Thoracic aorta (tissue), 2 donors: Measurements from ENCODE around the gene RAB3B. TPM values are rescaled to one million over a fixed set of nuclear protein-coding genes. Genes with fewer than 3 reads are reported as not detected.

Source experiments
- ATAC-seq: fragments of 150-250 bp; one replicate; pipeline ENCODE4 v1.8.0; 2017; ENCODE audit warnings: low read depth; ENCODE audit not compliant: insufficient number of reproducible peaks, low FRiP score
- DNase-seq: peaks from one replicate; pipeline ENCODE4 v3.0.0-alpha.2; 2020; ENCODE audit warnings: low spot score
- H3K27ac ChIP-seq, 2 donors: fragments of 200-600 bp; sonication (generic); 1 replicate in 1 of 2; 2 replicates in 1 of 2; pipeline ENCODE4 v1.5.1; 2016; ENCODE audit warnings: mild to moderate bottlenecking in 2 of 2, moderate library complexity in 2 of 2
- H3K27me3 ChIP-seq: fragments of 200-600 bp; sonication (generic); replicated peaks from 2 replicates; pipeline ENCODE4 v1.6.0; 2016; ENCODE audit warnings: mild to moderate bottlenecking; ENCODE audit not compliant: insufficient read depth
- H3K36me3 ChIP-seq: fragments of 200-600 bp; sonication (generic); one replicate; pipeline ENCODE4 v1.5.1; 2016
- H3K4me1 ChIP-seq, 2 donors: fragments of 200-600 bp; sonication (generic); 1 replicate in 1 of 2; 2 replicates in 1 of 2; pipeline versions ENCODE4 v1.5.1 to v1.6.0; 2016; ENCODE audit warnings: low read depth in 2 of 2, mild to moderate bottlenecking in 1 of 2; ENCODE audit not compliant: control insufficient read depth in 1 of 2
- H3K4me3 ChIP-seq: fragments of 200-600 bp; sonication (generic); 2 replicates; pipeline ENCODE4 v1.5.1; 2016; ENCODE audit warnings: mild to moderate bottlenecking
- H3K9me3 ChIP-seq: fragments of 200-600 bp; sonication (generic); 2 replicates; pipeline ENCODE4 v1.5.1; 2016
- CTCF ChIP-seq: fragments of 200-600 bp; sonication (generic); IDR thresholded peaks from one replicate; pipeline ENCODE4 v1.5.1; 2019; ENCODE audit warnings: antibody characterized with exemption
- total RNA-seq, 2 donors: library from RNA; depleted of rRNA; stranded (reverse); fragments of >200 nt; gene quantifications; one replicate each; pipeline versions ENCODE4 v1.1.0 to v1.2.3, GENCODE V29; 2016

RAB3B gene
- total RNA-seq, 2 donors from 2014 or later = not detected

GRCh38 chr1:51927029-51927428 is 63.5 kb downstream of the RAB3B start:
- H3K4me1 ChIP-seq = no peaks in the 10 kb centered on the region
- DNase-seq (no peak), ATAC-seq (no peak)
- H3K9me3 ChIP-seq = no peaks in the 10 kb centered on the region
- no peak for TF ChIP-seq CTCF
- H3K4me3 ChIP-seq = no peak overlapping the region
- H3K36me3 ChIP-seq = no peaks in the 10 kb centered on the region
- H3K27me3 ChIP-seq = no peaks in the 10 kb centered on the region
- no peak overlapping the region for H3K27ac ChIP-seq

- TF ChIP-seq CTCF = no peak
- no peaks in the 10 kb centered on the region for H3K4me1 ChIP-seq
- no peak overlapping the region for H3K4me3 ChIP-seq
- no peak overlapping the region for H3K27ac ChIP-seq
- no peak for DNase-seq
- no peaks in the 10 kb centered on the region for H3K27me3 ChIP-seq
- no peaks in the 10 kb centered on the region for H3K9me3 ChIP-seq
- no peak for ATAC-seq
- no peaks in the 10 kb centered on the region for H3K36me3 ChIP-seq
Measured at GRCh38 chr1:51926171-51926812, 64.2 kb downstream of the RAB3B start.

- H3K36me3 ChIP-seq = no peaks in the 10 kb centered on the region
- no peaks in the 10 kb centered on the region for H3K27me3 ChIP-seq
- ATAC-seq = no peak
Measured at GRCh38 chr1:51924455-51924854, 66.0 kb downstream of the RAB3B start.

GRCh38 chr1:51922040-51922439 is 68.5 kb downstream of the RAB3B start:
- no peaks in the 10 kb centered on the region for H3K9me3 ChIP-seq
- H3K4me1 ChIP-seq = no peaks in the 10 kb centered on the region
- TF ChIP-seq CTCF = no peak
- no peaks in the 10 kb centered on the region for H3K27me3 ChIP-seq
- no peak overlapping the region for H3K27ac ChIP-seq
- DNase-seq (no peak), ATAC-seq (no peak)
- no peak overlapping the region for H3K4me3 ChIP-seq
- H3K36me3 ChIP-seq = no peaks in the 10 kb centered on the region

More at GRCh38 chr1:51924455-51924854, 66.0 kb downstream of the RAB3B start:
- no peak for TF ChIP-seq CTCF
- Histone ChIP-seq H3K27ac (no peak overlapping the region), H3K4me1 (no peaks in the 10 kb centered on the region), H3K4me3 (no peak overlapping the region), H3K9me3 (no peaks in the 10 kb centered on the region)
- no peak for DNase-seq

GRCh38 chr1:51920130-51920529 is 70.4 kb downstream of the RAB3B start:
- H3K9me3 ChIP-seq = no peaks in the 10 kb centered on the region
- no peak for TF ChIP-seq CTCF
- ATAC-seq (no peak), DNase-seq (no peak)
- H3K27me3 ChIP-seq = no peaks in the 10 kb centered on the region
- H3K27ac ChIP-seq = no peak overlapping the region
- no peaks in the 10 kb centered on the region for H3K4me1 ChIP-seq
- no peaks in the 10 kb centered on the region for H3K36me3 ChIP-seq
- no peak overlapping the region for H3K4me3 ChIP-seq
